ENCODE results near the gene ZNF587.
"Not testable (repeated sequence)": the region's sequence is repeated elsewhere in the genome, so short reads cannot be mapped to it uniquely, and the experiment has no call there.

ZNF587 gene

GRCh38 chr19:57849666-57850473 is at the start of gene ZNF587:
ZNF587 (plus strand) TSS chr19:57849859; CDS start chr19:57850039, 180 bp downstream.
- Histone ChIP-seq H3K27ac (ENCODE audit: low read length) (peak within 1 kb of the TSS; percentile 67), H3K36me3 (ENCODE audit: control insufficient read depth in 1 of 2, insufficient read depth in 2 of 2, low read length in 2 of 2) (peaks cover 0 to 31% of the 10 kb centered on the region in 2 donors), H3K4me1 (ENCODE audit: control insufficient read depth in 1 of 2, insufficient read depth in 2 of 2, low read length in 2 of 2) (peaks cover 3 to 17% of the 10 kb centered on the region in 2 donors), H3K4me3 (ENCODE audit: low read depth in 1 of 2, low read length in 2 of 2) (peak within 1 kb of the TSS; percentile 76 to 78)
- H3K9me3 ChIP-seq (ENCODE audit: control insufficient read depth in 1 of 2, low read length in 2 of 2); H3K27me3 ChIP-seq (ENCODE audit: low read depth, low read length): not testable (repeated sequence)

- peaks cover 0 to 10% of the 10 kb centered on the region in 2 donors for H3K4me1 ChIP-seq (ENCODE audit: control insufficient read depth in 1 of 2, insufficient read depth in 2 of 2, low read length in 2 of 2)
- peaks cover 5 to 12% of the 10 kb centered on the region in 2 donors for H3K36me3 ChIP-seq (ENCODE audit: control insufficient read depth in 1 of 2, insufficient read depth in 2 of 2, low read length in 2 of 2)
- no peaks in the 10 kb centered on the region for H3K27me3 ChIP-seq (ENCODE audit: low read depth, low read length)
- H3K9me3 ChIP-seq (ENCODE audit: control insufficient read depth in 1 of 2, low read length in 2 of 2), result no peaks in the 10 kb centered on the region
- H3K4me3 ChIP-seq (ENCODE audit: low read depth in 1 of 2, low read length in 2 of 2), result no peak overlapping the region
- H3K27ac ChIP-seq (ENCODE audit: low read length), result no peak overlapping the region
Measured at GRCh38 chr19:57800696-57801095, 49.0 kb upstream of the ZNF587 start.

GRCh38 chr19:57802269-57802668 is 47.4 kb upstream of the ZNF587 start:
- Histone ChIP-seq H3K4me1 (ENCODE audit: control insufficient read depth in 1 of 2, insufficient read depth in 2 of 2, low read length in 2 of 2) (peaks cover 0 to 10% of the 10 kb centered on the region in 2 donors), H3K27ac (ENCODE audit: low read length) (no peak overlapping the region), H3K27me3 (ENCODE audit: low read depth, low read length) (no peaks in the 10 kb centered on the region), H3K4me3 (ENCODE audit: low read depth in 1 of 2, low read length in 2 of 2) (no peak overlapping the region), H3K9me3 (ENCODE audit: control insufficient read depth in 1 of 2, low read length in 2 of 2) (no peaks in the 10 kb centered on the region), H3K36me3 (ENCODE audit: control insufficient read depth in 1 of 2, insufficient read depth in 2 of 2, low read length in 2 of 2) (peaks cover 0 to 9% of the 10 kb centered on the region in 2 donors)

GRCh38 chr19:57803265-57803593 is 46.4 kb upstream of the ZNF587 start:
- H3K27ac ChIP-seq (ENCODE audit: low read length), result peak overlapping the region; percentile 83
- peaks cover 0 to 10% of the 10 kb centered on the region in 2 donors for H3K4me1 ChIP-seq (ENCODE audit: control insufficient read depth in 1 of 2, insufficient read depth in 2 of 2, low read length in 2 of 2)
- H3K9me3 ChIP-seq (ENCODE audit: control insufficient read depth in 1 of 2, low read length in 2 of 2), result no peaks in the 10 kb centered on the region
- peaks cover 9 to 17% of the 10 kb centered on the region in 2 donors for H3K36me3 ChIP-seq (ENCODE audit: control insufficient read depth in 1 of 2, insufficient read depth in 2 of 2, low read length in 2 of 2)
- H3K4me3 ChIP-seq (ENCODE audit: low read depth in 1 of 2, low read length in 2 of 2), result peak overlapping the region; percentile 72 to 77
- H3K27me3 ChIP-seq (ENCODE audit: low read depth, low read length), result no peaks in the 10 kb centered on the region

GRCh38 chr19:57803594-57804325 is 45.9 kb upstream of the ZNF587 start:
- Histone ChIP-seq H3K4me1 (ENCODE audit: control insufficient read depth in 1 of 2, insufficient read depth in 2 of 2, low read length in 2 of 2) (peaks cover 0 to 10% of the 10 kb centered on the region in 2 donors), H3K36me3 (ENCODE audit: control insufficient read depth in 1 of 2, insufficient read depth in 2 of 2, low read length in 2 of 2) (peaks cover 12 to 21% of the 10 kb centered on the region in 2 donors), H3K4me3 (ENCODE audit: low read depth in 1 of 2, low read length in 2 of 2) (peak overlapping the region; percentile 72 to 77), H3K27me3 (ENCODE audit: low read depth, low read length) (no peaks in the 10 kb centered on the region), H3K27ac (ENCODE audit: low read length) (peak overlapping the region; percentile 83), H3K9me3 (ENCODE audit: control insufficient read depth in 1 of 2, low read length in 2 of 2) (no peaks in the 10 kb centered on the region)

GRCh38 chr19:57807541-57807940 is 42.1 kb upstream of the ZNF587 start:
- H3K4me3 ChIP-seq (ENCODE audit: low read depth in 1 of 2, low read length in 2 of 2), result no peak overlapping the region
- H3K27me3 ChIP-seq (ENCODE audit: low read depth, low read length), result no peaks in the 10 kb centered on the region
- H3K4me1 ChIP-seq (ENCODE audit: control insufficient read depth in 1 of 2, insufficient read depth in 2 of 2, low read length in 2 of 2), result peaks cover 0 to 10% of the 10 kb centered on the region in 2 donors
- H3K36me3 ChIP-seq (ENCODE audit: control insufficient read depth in 1 of 2, insufficient read depth in 2 of 2, low read length in 2 of 2), result peaks cover 19 to 34% of the 10 kb centered on the region in 2 donors
- H3K9me3 ChIP-seq (ENCODE audit: control insufficient read depth in 1 of 2, low read length in 2 of 2), result no peaks in the 10 kb centered on the region
- H3K27ac ChIP-seq (ENCODE audit: low read length), result no peak overlapping the region

- H3K27ac ChIP-seq (ENCODE audit: low read length); H3K4me3 ChIP-seq (ENCODE audit: low read depth in 1 of 2, low read length in 2 of 2); H3K27me3 ChIP-seq (ENCODE audit: low read depth, low read length); H3K9me3 ChIP-seq (ENCODE audit: control insufficient read depth in 1 of 2, low read length in 2 of 2): not testable (repeated sequence)
- peaks cover 3 to 13% of the 10 kb centered on the region in 2 donors for H3K4me1 ChIP-seq (ENCODE audit: control insufficient read depth in 1 of 2, insufficient read depth in 2 of 2, low read length in 2 of 2)
- peaks cover 19 to 27% of the 10 kb centered on the region in 2 donors for H3K36me3 ChIP-seq (ENCODE audit: control insufficient read depth in 1 of 2, insufficient read depth in 2 of 2, low read length in 2 of 2)
Measured at GRCh38 chr19:57810410-57811295, 39.0 kb upstream of the ZNF587 start.

- Histone ChIP-seq H3K4me3 (ENCODE audit: low read depth in 1 of 2, low read length in 2 of 2) (no peak overlapping the region), H3K27me3 (ENCODE audit: low read depth, low read length) (no peaks in the 10 kb centered on the region), H3K36me3 (ENCODE audit: control insufficient read depth in 1 of 2, insufficient read depth in 2 of 2, low read length in 2 of 2) (peaks cover 19 to 25% of the 10 kb centered on the region in 2 donors), H3K4me1 (ENCODE audit: control insufficient read depth in 1 of 2, insufficient read depth in 2 of 2, low read length in 2 of 2) (peaks cover 3 to 13% of the 10 kb centered on the region in 2 donors), H3K27ac (ENCODE audit: low read length) (no peak overlapping the region), H3K9me3 (ENCODE audit: control insufficient read depth in 1 of 2, low read length in 2 of 2) (no peaks in the 10 kb centered on the region)
Measured at GRCh38 chr19:57812226-57812625, 37.4 kb upstream of the ZNF587 start.

GRCh38 chr19:57812975-57813820 is 36.5 kb upstream of the ZNF587 start:
- H3K27ac ChIP-seq (ENCODE audit: low read length); H3K9me3 ChIP-seq (ENCODE audit: control insufficient read depth in 1 of 2, low read length in 2 of 2); H3K27me3 ChIP-seq (ENCODE audit: low read depth, low read length): not testable (repeated sequence)
- peaks cover 3 to 13% of the 10 kb centered on the region in 2 donors for H3K4me1 ChIP-seq (ENCODE audit: control insufficient read depth in 1 of 2, insufficient read depth in 2 of 2, low read length in 2 of 2)
- peaks cover 11 to 17% of the 10 kb centered on the region in 2 donors for H3K36me3 ChIP-seq (ENCODE audit: control insufficient read depth in 1 of 2, insufficient read depth in 2 of 2, low read length in 2 of 2)
- peak overlapping the region in 1 of 2 donors; percentile 91 for H3K4me3 ChIP-seq (ENCODE audit: low read depth in 1 of 2, low read length in 2 of 2)

GRCh38 chr19:57813919-57814504 is 35.6 kb upstream of the ZNF587 start:
- H3K4me3 ChIP-seq (ENCODE audit: low read depth in 1 of 2, low read length in 2 of 2), result peak overlapping the region; percentile 86 to 91
- peak overlapping the region; percentile 75 for H3K27ac ChIP-seq (ENCODE audit: low read length)
- H3K27me3 ChIP-seq (ENCODE audit: low read depth, low read length), result no peaks in the 10 kb centered on the region
- H3K36me3 ChIP-seq (ENCODE audit: control insufficient read depth in 1 of 2, insufficient read depth in 2 of 2, low read length in 2 of 2), result peaks cover 7 to 13% of the 10 kb centered on the region in 2 donors
- peaks cover 3 to 13% of the 10 kb centered on the region in 2 donors for H3K4me1 ChIP-seq (ENCODE audit: control insufficient read depth in 1 of 2, insufficient read depth in 2 of 2, low read length in 2 of 2)
- H3K9me3 ChIP-seq (ENCODE audit: control insufficient read depth in 1 of 2, low read length in 2 of 2), result no peaks in the 10 kb centered on the region

Data from muscle layer of duodenum (tissue), 2 donors.